Endometrial microvascular endothelial cells (primary cell): ENCODE data around the gene FXYD3. TPM values are rescaled to one million over a fixed set of nuclear protein-coding genes. Genes with fewer than 3 reads are reported as not detected.
"Not testable (repeated sequence)": the region's sequence is repeated elsewhere in the genome, so short reads cannot be mapped to it uniquely, and the experiment has no call there.

ENCODE experiments used
- in situ Hi-C: cut with HindIII; loops from 2 replicates; pipeline ENCODE4 v1.10.0; 2017; ENCODE audit warnings: low sequenced_read_pairs, low pct_unique_long_range_greater_than_20kb; ENCODE audit errors: inconsistent ontology term
- total RNA-seq: library from RNA; depleted of rRNA; stranded (reverse); fragments of >200 nt; gene quantifications from one replicate; pipeline ENCODE4 v1.2.3, GENCODE V29; 2015; ENCODE audit errors: inconsistent ontology term

The FXYD3 gene
- total RNA-seq, 1 donor from 2014 or later, result not detected

- in situ Hi-C loops, result not testable (repeated sequence)
Observed at GRCh38 chr19:35101949-35102348, 13.7 kb upstream of the FXYD3 start.

- in situ Hi-C loops, result not testable (repeated sequence)
Observed at GRCh38 chr19:35103614-35104013, 12.0 kb upstream of the FXYD3 start.

GRCh38 chr19:35104361-35104760 lies 11.3 kb upstream of the FXYD3 start:
- in situ Hi-C loops, result no loop called here

- in situ Hi-C loops, result no loop called here
Observed at GRCh38 chr19:35105047-35105410, 10.6 kb upstream of the FXYD3 start.

- in situ Hi-C loops, result no loop called here
Observed at GRCh38 chr19:35105411-35106290, 10.0 kb upstream of the FXYD3 start.

- in situ Hi-C loops, result no loop called here
Observed at GRCh38 chr19:35106291-35106583, 9.4 kb upstream of the FXYD3 start.

- in situ Hi-C loops, result no loop called here
Observed at GRCh38 chr19:35106898-35107541, 8.6 kb upstream of the FXYD3 start.

- in situ Hi-C loops, result no loop called here
Observed at GRCh38 chr19:35107545-35107944, 8.1 kb upstream of the FXYD3 start.

GRCh38 chr19:35108730-35109129 lies 6.9 kb upstream of the FXYD3 start:
- in situ Hi-C loops, result no loop called here

GRCh38 chr19:35109395-35110112 lies 6.1 kb upstream of the FXYD3 start:
- in situ Hi-C loops, result no loop called here

- in situ Hi-C loops, result no loop called here
Observed at GRCh38 chr19:35110974-35111373, 4.6 kb upstream of the FXYD3 start.

GRCh38 chr19:35112995-35113688 lies 2.5 kb upstream of the FXYD3 start:
- in situ Hi-C loops, result no loop called here

GRCh38 chr19:35114353-35115176 lies 1.1 kb upstream of the FXYD3 start:
- in situ Hi-C loops, result no loop called here

GRCh38 chr19:35116072-35116801 lies 614 bp downstream of the FXYD3 start:
- in situ Hi-C loops, result no loop called here

- in situ Hi-C loops, result no loop called here
Observed at GRCh38 chr19:35117116-35117515, 1.5 kb downstream of the FXYD3 start.

GRCh38 chr19:35117799-35118198 lies 2.2 kb downstream of the FXYD3 start:
- in situ Hi-C loops, result no loop called here

GRCh38 chr19:35118268-35119020 lies 2.8 kb downstream of the FXYD3 start:
- in situ Hi-C loops, result no loop called here
